GM23338 (cell line): Measurements from ENCODE around the gene VEZT.

Experiments
- EZH2 ChIP-seq: fragments of 200-600 bp; sonication (generic); IDR thresholded peaks from one replicate; pipeline ENCODE4 v1.8.0; 2017; ENCODE audit warnings: antibody characterized with exemption, mild to moderate bottlenecking, low read depth; ENCODE audit not compliant: unreplicated experiment
- EZH2phosphoT487 ChIP-seq: fragments of 200-600 bp; sonication (generic); IDR thresholded peaks from one replicate; pipeline ENCODE4 v1.8.1; 2018; ENCODE audit warnings: antibody characterized with exemption; ENCODE audit not compliant: unreplicated experiment
- JUNB ChIP-seq: IDR thresholded peaks from one replicate; pipeline ENCODE4 v1.6.1; 2016; ENCODE audit warnings: antibody characterized with exemption; ENCODE audit not compliant: unreplicated experiment
- NANOG ChIP-seq: IDR thresholded peaks from 2 replicates; pipeline ENCODE4 v1.6.1; 2016; ENCODE audit warnings: antibody characterized with exemption, borderline replicate concordance
- POLR2AphosphoS5 ChIP-seq: IDR thresholded peaks from 2 replicates; pipeline ENCODE4 v1.6.1; 2016; ENCODE audit warnings: antibody characterized with exemption, low read depth
- TF ChIP-seq, protein P1 (sequence below), 2 experiments: fragments of 200-600 bp in 1 of 2; sonication (generic) in 1 of 2; conservative IDR thresholded peaks; 2 replicates each; pipeline versions ENCODE4 v1.5.1 to v1.6.1; 2016 to 2017; ENCODE audit warnings: antibody characterized with exemption in 2 of 2, low read depth in 2 of 2, mild to moderate bottlenecking in 2 of 2, moderate library complexity in 1 of 2
- TF ChIP-seq, protein P2 (sequence below): IDR thresholded peaks from one replicate; pipeline ENCODE4 v1.6.1; 2018; ENCODE audit warnings: antibody characterized with exemption; ENCODE audit not compliant: unreplicated experiment

DNA sequence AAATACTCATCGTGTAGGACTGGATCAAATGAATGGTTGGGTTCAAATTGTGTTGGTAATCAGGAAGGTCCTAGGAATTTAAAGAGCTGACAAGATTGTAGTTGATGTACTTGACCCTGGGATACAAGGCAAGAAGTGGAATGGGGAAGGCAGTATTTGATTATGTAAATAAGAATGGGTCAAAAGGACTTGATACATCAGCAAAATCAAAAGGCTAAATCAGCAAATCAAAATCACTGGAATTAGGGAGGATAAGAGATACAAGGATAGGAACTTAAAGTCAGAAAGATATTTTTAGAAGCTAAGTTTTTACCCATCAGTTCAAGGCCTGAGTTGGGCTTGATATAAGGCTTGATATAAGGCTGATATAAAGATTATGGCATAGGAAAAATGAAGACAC, 65.8 kb downstream of the VEZT start:
- TF ChIP-seq, protein P1, sequence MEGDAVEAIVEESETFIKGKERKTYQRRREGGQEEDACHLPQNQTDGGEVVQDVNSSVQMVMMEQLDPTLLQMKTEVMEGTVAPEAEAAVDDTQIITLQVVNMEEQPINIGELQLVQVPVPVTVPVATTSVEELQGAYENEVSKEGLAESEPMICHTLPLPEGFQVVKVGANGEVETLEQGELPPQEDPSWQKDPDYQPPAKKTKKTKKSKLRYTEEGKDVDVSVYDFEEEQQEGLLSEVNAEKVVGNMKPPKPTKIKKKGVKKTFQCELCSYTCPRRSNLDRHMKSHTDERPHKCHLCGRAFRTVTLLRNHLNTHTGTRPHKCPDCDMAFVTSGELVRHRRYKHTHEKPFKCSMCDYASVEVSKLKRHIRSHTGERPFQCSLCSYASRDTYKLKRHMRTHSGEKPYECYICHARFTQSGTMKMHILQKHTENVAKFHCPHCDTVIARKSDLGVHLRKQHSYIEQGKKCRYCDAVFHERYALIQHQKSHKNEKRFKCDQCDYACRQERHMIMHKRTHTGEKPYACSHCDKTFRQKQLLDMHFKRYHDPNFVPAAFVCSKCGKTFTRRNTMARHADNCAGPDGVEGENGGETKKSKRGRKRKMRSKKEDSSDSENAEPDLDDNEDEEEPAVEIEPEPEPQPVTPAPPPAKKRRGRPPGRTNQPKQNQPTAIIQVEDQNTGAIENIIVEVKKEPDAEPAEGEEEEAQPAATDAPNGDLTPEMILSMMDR (conservative IDR thresholded peaks at IDR 0.05; ENCODE audit: low read depth in 2 of 2) = no peak
- TF ChIP-seq EZH2 = no peak
- TF ChIP-seq, protein P2, sequence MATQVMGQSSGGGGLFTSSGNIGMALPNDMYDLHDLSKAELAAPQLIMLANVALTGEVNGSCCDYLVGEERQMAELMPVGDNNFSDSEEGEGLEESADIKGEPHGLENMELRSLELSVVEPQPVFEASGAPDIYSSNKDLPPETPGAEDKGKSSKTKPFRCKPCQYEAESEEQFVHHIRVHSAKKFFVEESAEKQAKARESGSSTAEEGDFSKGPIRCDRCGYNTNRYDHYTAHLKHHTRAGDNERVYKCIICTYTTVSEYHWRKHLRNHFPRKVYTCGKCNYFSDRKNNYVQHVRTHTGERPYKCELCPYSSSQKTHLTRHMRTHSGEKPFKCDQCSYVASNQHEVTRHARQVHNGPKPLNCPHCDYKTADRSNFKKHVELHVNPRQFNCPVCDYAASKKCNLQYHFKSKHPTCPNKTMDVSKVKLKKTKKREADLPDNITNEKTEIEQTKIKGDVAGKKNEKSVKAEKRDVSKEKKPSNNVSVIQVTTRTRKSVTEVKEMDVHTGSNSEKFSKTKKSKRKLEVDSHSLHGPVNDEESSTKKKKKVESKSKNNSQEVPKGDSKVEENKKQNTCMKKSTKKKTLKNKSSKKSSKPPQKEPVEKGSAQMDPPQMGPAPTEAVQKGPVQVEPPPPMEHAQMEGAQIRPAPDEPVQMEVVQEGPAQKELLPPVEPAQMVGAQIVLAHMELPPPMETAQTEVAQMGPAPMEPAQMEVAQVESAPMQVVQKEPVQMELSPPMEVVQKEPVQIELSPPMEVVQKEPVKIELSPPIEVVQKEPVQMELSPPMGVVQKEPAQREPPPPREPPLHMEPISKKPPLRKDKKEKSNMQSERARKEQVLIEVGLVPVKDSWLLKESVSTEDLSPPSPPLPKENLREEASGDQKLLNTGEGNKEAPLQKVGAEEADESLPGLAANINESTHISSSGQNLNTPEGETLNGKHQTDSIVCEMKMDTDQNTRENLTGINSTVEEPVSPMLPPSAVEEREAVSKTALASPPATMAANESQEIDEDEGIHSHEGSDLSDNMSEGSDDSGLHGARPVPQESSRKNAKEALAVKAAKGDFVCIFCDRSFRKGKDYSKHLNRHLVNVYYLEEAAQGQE = no peak
- TF ChIP-seq EZH2phosphoT487 = no peak
- no peak for TF ChIP-seq POLR2AphosphoS5
- no peak for TF ChIP-seq JUNB
- TF ChIP-seq NANOG = no peak
